HUES48 (cell line): ENCODE measurements around the gene OR4D5.

Experiments
- H3K27ac ChIP-seq: one replicate; pipeline ENCODE4 v1.7.0; 2013; ENCODE audit warnings: low read depth, low read length, inconsistent platforms
- H3K27me3 ChIP-seq: 2 replicates; pipeline ENCODE4 v1.6.1; 2013; ENCODE audit warnings: mild to moderate bottlenecking, low read length; ENCODE audit not compliant: control insufficient read depth, insufficient read depth
- H3K36me3 ChIP-seq: 2 replicates; pipeline ENCODE4 v1.6.1; 2013; ENCODE audit warnings: low read length; ENCODE audit not compliant: control insufficient read depth, insufficient read depth
- H3K4me1 ChIP-seq: 2 replicates; pipeline ENCODE4 v1.6.1; 2013; ENCODE audit warnings: mild to moderate bottlenecking, low read length; ENCODE audit not compliant: control insufficient read depth, insufficient read depth
- H3K4me3 ChIP-seq: 2 replicates; pipeline ENCODE4 v1.5.1; 2013; ENCODE audit warnings: mild to moderate bottlenecking, low read depth, low read length
- H3K9ac ChIP-seq: 2 replicates; pipeline ENCODE4 v1.6.1; 2013; ENCODE audit warnings: mild to moderate bottlenecking, low read depth, low read length, moderate library complexity
- H3K9me3 ChIP-seq: 2 replicates; pipeline ENCODE4 v1.6.1; 2013; ENCODE audit warnings: low read length; ENCODE audit not compliant: control insufficient read depth, insufficient read depth

OR4D5 gene

DNA sequence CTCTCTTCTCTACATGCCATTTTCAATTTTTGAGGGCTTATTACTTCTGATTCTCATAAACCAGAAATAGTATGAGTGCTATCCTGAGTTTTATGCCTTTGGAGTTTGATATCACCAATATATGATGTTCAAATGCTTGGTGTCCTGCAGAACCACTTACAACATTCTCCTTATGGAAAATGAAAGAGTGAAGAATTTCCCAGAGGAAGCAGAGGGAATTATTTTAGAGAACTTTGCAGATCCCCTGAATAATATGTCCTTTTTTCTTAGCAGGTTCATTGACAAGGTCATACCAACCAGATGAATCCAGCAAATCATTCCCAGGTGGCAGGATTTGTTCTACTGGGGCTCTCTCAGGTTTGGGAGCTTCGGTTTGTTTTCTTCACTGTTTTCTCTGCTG, at the start of gene OR4D5:
TSS of gene OR4D5 (plus strand) at position 301 of the 400 bp plus-strand sequence. CDS start at position 301, 0 bp downstream.
- Histone ChIP-seq H3K36me3 (no peaks in the 10 kb centered on the region), H3K9me3 (no peaks in the 10 kb centered on the region)

DNA sequence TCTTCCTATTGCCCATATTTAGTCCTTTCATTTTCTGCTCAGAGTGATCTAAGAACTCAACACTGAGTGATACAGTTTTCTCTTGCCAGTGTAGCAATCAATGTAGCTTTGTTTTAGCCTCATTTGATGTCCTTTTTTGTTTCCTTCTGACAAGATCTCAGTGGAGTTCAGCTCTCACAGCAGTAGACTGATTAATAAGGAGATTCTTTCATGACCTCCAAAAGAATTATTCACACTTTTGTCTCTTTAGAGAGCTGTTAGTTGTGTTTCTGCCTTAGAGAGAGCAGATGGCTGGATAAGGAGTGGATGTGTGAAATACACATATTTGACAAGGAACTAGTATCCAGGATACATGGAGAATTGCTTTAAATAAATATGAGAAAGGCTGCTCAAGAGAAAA, 47.4 kb upstream of the OR4D5 start:
- Histone ChIP-seq H3K9me3 (no peaks in the 10 kb centered on the region), H3K4me3 (no peak overlapping the region), H3K9ac (no peak overlapping the region), H3K4me1 (peaks cover 4% of the 10 kb centered on the region; the same call in 1 of the 2 replicates), H3K27ac (no peak overlapping the region), H3K27me3 (no peaks in the 10 kb centered on the region), H3K36me3 (no peaks in the 10 kb centered on the region)

More for the DNA sequence above, at the start of gene OR4D5:
- Histone ChIP-seq H3K27me3 (no peaks in the 10 kb centered on the region), H3K4me1 (no peaks in the 10 kb centered on the region), H3K27ac (no peak within 1 kb of the TSS), H3K4me3 (no peak within 1 kb of the TSS), H3K9ac (no peak within 1 kb of the TSS)

DNA sequence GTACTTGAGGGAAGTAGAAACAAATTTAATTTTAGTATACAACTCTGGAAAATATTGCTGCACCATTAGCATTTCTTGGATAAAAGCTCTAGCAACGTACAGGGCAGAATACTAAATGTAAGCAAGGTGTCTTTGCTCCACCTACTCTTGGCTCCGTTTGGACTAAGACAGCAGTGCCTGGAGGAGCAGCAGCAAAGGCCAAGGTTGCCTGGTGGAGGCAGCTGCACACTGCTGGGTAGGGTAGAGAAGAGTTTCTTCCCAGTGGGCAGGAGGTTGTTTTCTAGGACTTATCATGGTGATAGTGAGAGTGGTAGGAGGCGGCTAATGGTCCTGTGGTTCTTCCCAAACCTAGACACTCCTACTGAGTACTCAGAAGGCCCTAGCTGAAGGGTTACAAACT, 39.6 kb upstream of the OR4D5 start:
- H3K27ac ChIP-seq = no peak overlapping the region
- H3K27me3 ChIP-seq = no peaks in the 10 kb centered on the region
- peaks cover 9% of the 10 kb centered on the region; the same call in 1 of the 2 replicates for H3K4me1 ChIP-seq
- no peaks in the 10 kb centered on the region for H3K36me3 ChIP-seq
- no peaks in the 10 kb centered on the region for H3K9me3 ChIP-seq
- no peak overlapping the region for H3K9ac ChIP-seq
- H3K4me3 ChIP-seq = no peak overlapping the region

- H3K27ac ChIP-seq = no peak within 1 kb of the TSS
Measured at GRCh38 chr11:123901867-123902266, 37.5 kb upstream of the OR4D5 start, which contains the start of gene OR8D4. TSS of gene OR8D4 (plus strand) at chr11:123902167. CDS start at chr11:123906432, 4,265 bp downstream.

DNA sequence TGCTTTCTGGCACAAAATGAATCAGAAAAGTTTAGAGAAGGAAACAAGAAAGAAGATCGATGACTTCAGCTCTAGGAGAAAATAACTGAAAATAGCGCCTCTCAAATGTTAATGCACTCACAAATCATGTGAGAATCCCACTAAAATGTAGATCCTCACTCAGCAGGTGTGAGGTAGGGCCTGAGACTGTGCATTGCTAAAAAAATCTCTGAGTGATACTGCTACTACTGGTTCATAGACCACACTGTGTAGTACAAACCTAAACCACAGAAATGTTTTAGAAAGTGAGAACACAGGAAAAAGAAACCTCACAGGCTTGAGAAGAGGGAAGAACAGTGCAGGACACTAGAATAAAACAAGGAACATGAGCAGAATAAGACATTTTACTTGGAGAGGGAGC, 35.5 kb upstream of the OR4D5 start:
- no peak overlapping the region for H3K9ac ChIP-seq
- H3K9me3 ChIP-seq = no peaks in the 10 kb centered on the region
- no peak overlapping the region for H3K4me3 ChIP-seq
- no peak overlapping the region for H3K27ac ChIP-seq
- no peaks in the 10 kb centered on the region for H3K36me3 ChIP-seq
- peaks cover 15% of the 10 kb centered on the region; the same call in 1 of the 2 replicates for H3K4me1 ChIP-seq
- no peaks in the 10 kb centered on the region for H3K27me3 ChIP-seq

More at GRCh38 chr11:123901867-123902266, 37.5 kb upstream of the OR4D5 start, which contains the start of gene OR8D4:
- H3K4me3 ChIP-seq = no peak within 1 kb of the TSS
- H3K9me3 ChIP-seq = no peaks in the 10 kb centered on the region
- no peak within 1 kb of the TSS for H3K9ac ChIP-seq
- H3K36me3 ChIP-seq = no peaks in the 10 kb centered on the region
- no peaks in the 10 kb centered on the region for H3K27me3 ChIP-seq
- H3K4me1 ChIP-seq = peaks cover 15% of the 10 kb centered on the region; the same call in 1 of the 2 replicates

DNA sequence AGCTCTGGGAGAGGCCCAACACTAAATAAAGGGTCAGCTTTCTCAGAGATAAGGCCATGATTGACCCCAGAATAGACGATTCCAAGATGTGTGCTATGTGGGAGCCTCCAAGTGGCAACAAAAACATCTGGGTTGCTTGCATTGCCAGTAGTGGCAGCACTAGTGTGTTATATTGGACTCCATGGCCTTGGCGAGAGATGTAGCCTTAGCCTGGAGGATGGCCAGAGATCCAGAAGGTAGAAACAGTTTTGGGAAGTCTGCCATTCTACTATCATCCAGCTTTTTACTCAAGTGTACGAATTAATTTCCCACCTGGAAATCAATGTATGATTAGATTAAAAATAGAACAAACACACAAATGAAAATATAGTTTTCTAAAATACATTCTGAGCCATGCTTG, 34.5 kb upstream of the OR4D5 start:
- Histone ChIP-seq H3K27me3 (no peaks in the 10 kb centered on the region), H3K4me3 (no peak overlapping the region), H3K36me3 (no peaks in the 10 kb centered on the region)

GRCh38 chr11:123905826-123906225, 33.6 kb upstream of the OR4D5 start:
- no peaks in the 10 kb centered on the region for H3K27me3 ChIP-seq
- no peaks in the 10 kb centered on the region for H3K9me3 ChIP-seq
- no peaks in the 10 kb centered on the region for H3K36me3 ChIP-seq
- no peak overlapping the region for H3K4me3 ChIP-seq
- H3K9ac ChIP-seq = no peak overlapping the region
- peaks cover 15% of the 10 kb centered on the region; the same call in 1 of the 2 replicates for H3K4me1 ChIP-seq
- no peak overlapping the region for H3K27ac ChIP-seq

More for the DNA sequence above, 34.5 kb upstream of the OR4D5 start:
- Histone ChIP-seq H3K27ac (no peak overlapping the region), H3K4me1 (peaks cover 15% of the 10 kb centered on the region; the same call in 1 of the 2 replicates), H3K9ac (no peak overlapping the region), H3K9me3 (no peaks in the 10 kb centered on the region)

GRCh38 chr11:123920943-123921342, 18.5 kb upstream of the OR4D5 start:
- Histone ChIP-seq H3K4me1 (no peaks in the 10 kb centered on the region), H3K27me3 (no peaks in the 10 kb centered on the region), H3K9ac (no peak overlapping the region), H3K9me3 (no peaks in the 10 kb centered on the region), H3K4me3 (no peak overlapping the region), H3K27ac (no peak overlapping the region), H3K36me3 (no peaks in the 10 kb centered on the region)

DNA sequence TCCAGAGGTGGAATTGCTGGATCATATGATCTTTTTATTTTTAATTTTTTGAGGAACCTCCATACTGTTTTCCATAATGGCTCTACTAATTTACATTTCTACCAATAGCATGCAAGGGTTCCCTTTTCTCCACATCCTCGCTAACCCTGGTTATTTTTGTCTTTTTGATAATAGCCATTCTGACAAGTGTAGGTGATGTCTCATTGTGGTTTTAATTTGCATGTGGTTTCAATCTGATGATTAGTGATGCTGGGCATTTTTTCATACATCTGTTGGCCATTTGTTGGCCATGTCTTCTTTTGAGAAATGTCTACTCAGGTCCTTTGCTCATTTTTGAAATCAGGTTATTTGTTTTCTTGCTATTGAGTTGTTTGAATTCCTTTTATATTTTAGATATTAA, 15.4 kb upstream of the OR4D5 start:
- Histone ChIP-seq H3K27ac (no peak overlapping the region), H3K4me1 (no peaks in the 10 kb centered on the region), H3K9me3 (no peaks in the 10 kb centered on the region), H3K36me3 (no peaks in the 10 kb centered on the region), H3K27me3 (no peaks in the 10 kb centered on the region), H3K4me3 (no peak overlapping the region), H3K9ac (no peak overlapping the region)

DNA sequence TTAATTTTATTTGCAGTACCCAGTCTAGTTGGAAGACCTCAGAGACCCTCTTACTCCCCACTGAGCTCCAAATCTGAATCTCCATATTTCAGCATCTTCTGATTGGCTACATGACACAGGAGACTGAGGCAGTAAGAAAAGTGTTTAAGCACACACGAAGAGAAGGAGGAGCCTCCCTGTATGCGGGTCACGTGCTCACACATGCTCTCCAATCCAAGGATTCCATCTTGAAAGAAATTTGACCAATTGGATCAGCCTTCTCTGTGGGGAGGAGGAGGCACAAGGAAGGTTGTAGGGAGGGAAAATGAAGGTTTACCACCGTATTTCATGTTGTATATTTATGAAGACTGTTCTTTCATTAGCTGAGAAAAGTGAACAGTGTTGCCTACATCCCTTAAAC, 3.0 kb downstream of the OR4D5 start:
- H3K27ac ChIP-seq = no peak overlapping the region
- no peaks in the 10 kb centered on the region for H3K36me3 ChIP-seq
- no peak overlapping the region for H3K4me3 ChIP-seq
- H3K27me3 ChIP-seq = no peaks in the 10 kb centered on the region
- H3K4me1 ChIP-seq = no peaks in the 10 kb centered on the region
- no peak overlapping the region for H3K9ac ChIP-seq
- no peaks in the 10 kb centered on the region for H3K9me3 ChIP-seq

- Histone ChIP-seq H3K27ac (no peak within 1 kb of the TSS), H3K4me3 (no peak within 1 kb of the TSS), H3K4me1 (no peaks in the 10 kb centered on the region), H3K36me3 (no peaks in the 10 kb centered on the region), H3K27me3 (no peaks in the 10 kb centered on the region), H3K9ac (no peak within 1 kb of the TSS), H3K9me3 (no peaks in the 10 kb centered on the region)
Measured at GRCh38 chr11:123943738-123944137, 4.3 kb downstream of the OR4D5 start, which contains the start of gene OR6T1. TSS of gene OR6T1 (minus strand) at chr11:123943838. CDS start at chr11:123943838, 0 bp downstream.
